H1 (cell line): Measurements from ENCODE around the gene SLC31A2. TPM values are rescaled to one million over a fixed set of nuclear protein-coding genes. Genes with fewer than 3 reads are reported as not detected.

ENCODE experiments used
- CTCF ChIA-PET: fragments of 300-600 bp; sonication (Branson Sonifier 250); formaldehyde crosslinking; loops from one replicate; lab custom pipeline; 2021; ENCODE audit not compliant: partially characterized antibody; lab: Charles Lee
- POLR2A ChIA-PET: fragments of 300-600 bp; sonication (Branson Sonifier 250); formaldehyde crosslinking; loops from one replicate; lab custom pipeline; 2021; ENCODE audit warnings: inconsistent platforms; ENCODE audit not compliant: partially characterized antibody; lab: Charles Lee
- DNase-seq, 2 experiments: peaks; one replicate each; pipeline versions ENCODE4 v3.0.0 to v3.0.0-alpha.2; 2010 to 2022; ENCODE audit warnings: low spot score in 2 of 2, low read depth in 1 of 2, mixed read lengths in 1 of 2
- FAIRE-seq: peaks from 2 replicates; lab custom pipeline; 2011; peaks lifted over from hg19 to GRCh38; lab: Jason Lieb, UNC
- H2AFZ ChIP-seq: 2 replicates; pipeline ENCODE4 v1.8.1; 2012; ENCODE audit warnings: low read length, inconsistent platforms
- H2AK5ac ChIP-seq: 2 replicates; pipeline ENCODE4 v1.6.1; 2013; ENCODE audit warnings: low read depth, low read length
- H2BK120ac ChIP-seq: replicated peaks from 2 replicates; pipeline ENCODE3; 2013; ENCODE audit warnings: low read depth, low read length, inconsistent platforms
- H2BK12ac ChIP-seq: 2 replicates; pipeline ENCODE4 v1.6.1; 2013; ENCODE audit warnings: low read depth, low read length
- H2BK15ac ChIP-seq: 2 replicates; pipeline ENCODE4 v1.6.1; 2013; ENCODE audit warnings: low read length
- H2BK20ac ChIP-seq: 2 replicates; pipeline ENCODE4 v1.6.1; 2013; ENCODE audit warnings: low read length
- H2BK5ac ChIP-seq: 2 replicates; pipeline ENCODE4 v1.6.1; 2013; ENCODE audit warnings: low read depth, low read length
- H3K14ac ChIP-seq: 2 replicates; pipeline ENCODE4 v1.6.1; 2013; ENCODE audit warnings: inconsistent platforms; ENCODE audit not compliant: insufficient read length
- H3K18ac ChIP-seq: 2 replicates; pipeline ENCODE4 v1.6.1; 2013; ENCODE audit warnings: low read length; ENCODE audit errors: extremely low read depth
- H3K23ac ChIP-seq: 2 replicates; pipeline ENCODE4 v1.6.1; 2013; ENCODE audit warnings: inconsistent platforms; ENCODE audit not compliant: insufficient read length
- H3K23me2 ChIP-seq: 2 replicates; pipeline ENCODE4 v1.6.1; 2013; ENCODE audit warnings: low read depth, low read length
- H3K27ac ChIP-seq: 2 replicates; pipeline ENCODE4 v1.6.1; 2011; ENCODE audit warnings: low read depth, low read length, inconsistent platforms
- H3K27me3 ChIP-seq, 4 experiments: replicated peaks in 1 of 4; 1 replicate in 1 of 4; 2 replicates in 3 of 4; pipeline versions ENCODE4 v1.6.1 to v1.8.1; 2011 to 2013; ENCODE audit warnings: low read length in 3 of 4, mild to moderate bottlenecking in 3 of 4, inconsistent platforms in 2 of 4, mixed read lengths in 2 of 4, moderate library complexity in 1 of 4; ENCODE audit not compliant: control insufficient read depth in 3 of 4, insufficient read depth in 3 of 4; ENCODE audit errors: extremely low read depth in 1 of 4
- H3K36me3 ChIP-seq, 4 experiments: 2 replicates each; pipeline versions ENCODE4 v1.6.1 to v1.8.1; 2011 to 2013; ENCODE audit warnings: mild to moderate bottlenecking in 4 of 4, low read length in 3 of 4, moderate library complexity in 2 of 4, control low read depth in 1 of 4, inconsistent platforms in 1 of 4; ENCODE audit not compliant: insufficient read depth in 4 of 4, control insufficient read depth in 2 of 4
- H3K4ac ChIP-seq: replicated peaks from 2 replicates; pipeline ENCODE3; 2013; ENCODE audit warnings: low read length, low read depth, mixed read lengths, inconsistent platforms; ENCODE audit not compliant: insufficient read length
- H3K4me1 ChIP-seq, 4 experiments: replicated peaks in 1 of 4; 1 replicate in 1 of 4; 2 replicates in 3 of 4; pipeline versions ENCODE4 v1.6.1 to v1.8.1; 2011 to 2013; ENCODE audit warnings: low read length in 3 of 4, inconsistent platforms in 2 of 4, mixed read lengths in 1 of 4; ENCODE audit not compliant: insufficient read depth in 4 of 4, control insufficient read depth in 3 of 4
- H3K4me2 ChIP-seq, 2 experiments: 2 replicates each; pipeline versions ENCODE4 v1.6.1 to v1.8.1; 2011 to 2013; ENCODE audit warnings: low read depth in 2 of 2, low read length in 2 of 2, control low read depth in 1 of 2, inconsistent platforms in 1 of 2, mild to moderate bottlenecking in 1 of 2; ENCODE audit not compliant: insufficient read depth in 1 of 2
- H3K4me3 ChIP-seq, 4 experiments: fragments of 200-600, 300-600 bp in 1 of 4; sonication (generic), shearing (Covaris generic), sonication (Bioruptor Twin) in 1 of 4; 2 replicates each; pipeline versions ENCODE4 v1.5.1 to v1.8.1; 2011 to 2016; ENCODE audit warnings: low read length in 4 of 4, low read depth in 3 of 4, control low read depth in 2 of 4, inconsistent platforms in 2 of 4, mild to moderate bottlenecking in 2 of 4, mixed read lengths in 1 of 4, moderate library complexity in 1 of 4; ENCODE audit not compliant: insufficient read depth in 2 of 4; ENCODE audit errors: extremely low read depth in 1 of 4
- H3K56ac ChIP-seq: replicated peaks from 2 replicates; pipeline ENCODE3; 2013; ENCODE audit warnings: low read depth, mild to moderate bottlenecking, mixed read lengths, low read length, inconsistent platforms; ENCODE audit not compliant: insufficient read length
- H3K79me1 ChIP-seq: 2 replicates; pipeline ENCODE4 v1.6.1; 2013; ENCODE audit warnings: low read depth, low read length, control low read depth
- H3K79me2 ChIP-seq, 2 experiments: 2 replicates each; pipeline versions ENCODE4 v1.6.1 to v1.8.1; 2012 to 2013; ENCODE audit warnings: low read length in 2 of 2, mild to moderate bottlenecking in 2 of 2, inconsistent platforms in 1 of 2; ENCODE audit not compliant: insufficient read depth in 2 of 2, control insufficient read depth in 1 of 2
- H3K9ac ChIP-seq, 4 experiments: replicated peaks in 1 of 4; 1 replicate in 1 of 4; 2 replicates in 3 of 4; pipeline versions ENCODE4 v1.6.1 to v1.8.1; 2011 to 2013; ENCODE audit warnings: low read depth in 3 of 4, low read length in 3 of 4, control low read depth in 2 of 4, mild to moderate bottlenecking in 2 of 4, moderate library complexity in 2 of 4, inconsistent platforms in 1 of 4; ENCODE audit errors: extremely low read depth in 1 of 4
- H3K9me3 ChIP-seq, 2 experiments: 2 replicates each; pipeline versions ENCODE4 v1.6.1 to v1.8.1; 2012 to 2013; ENCODE audit warnings: mild to moderate bottlenecking in 2 of 2, moderate library complexity in 2 of 2, control low read depth in 1 of 2, inconsistent platforms in 1 of 2, low read depth in 1 of 2, low read length in 1 of 2, mixed read lengths in 1 of 2; ENCODE audit not compliant: insufficient read depth in 2 of 2
- H4K20me1 ChIP-seq, 2 experiments: replicated peaks in 1 of 2; 2 replicates each; pipeline versions ENCODE3 to v1.8.1; 2011 to 2013; ENCODE audit warnings: inconsistent platforms in 2 of 2, low read length in 2 of 2, mild to moderate bottlenecking in 1 of 2; ENCODE audit not compliant: insufficient read depth in 2 of 2, control insufficient read depth in 1 of 2
- H4K5ac ChIP-seq: 2 replicates; pipeline ENCODE4 v1.6.1; 2013; ENCODE audit warnings: low read length, low read depth, mixed read lengths, inconsistent platforms; ENCODE audit not compliant: insufficient read length
- H4K8ac ChIP-seq: 2 replicates; pipeline ENCODE4 v1.8.0; 2013; ENCODE audit warnings: mild to moderate bottlenecking, moderate library complexity, low read length, inconsistent platforms; ENCODE audit not compliant: insufficient read depth; ENCODE audit errors: extremely low read depth
- H4K91ac ChIP-seq: replicated peaks from 2 replicates; pipeline ENCODE3; 2013; ENCODE audit warnings: low read length, mixed read lengths, inconsistent platforms; ENCODE audit not compliant: insufficient read length
- BACH1 ChIP-seq: IDR thresholded peaks from 2 replicates; pipeline ENCODE4 v1.6.1; 2012; ENCODE audit warnings: low read length, improper control_type of control experiment
- KDM1A ChIP-seq: fragments of 200-600, 300-600 bp; sonication (generic); IDR thresholded peaks from 2 replicates; pipeline ENCODE4 v1.7.1; 2016; ENCODE audit warnings: mild to moderate bottlenecking, low read length, borderline replicate concordance
- MAX ChIP-seq: IDR thresholded peaks from 2 replicates; pipeline ENCODE4 v1.6.1; 2012; ENCODE audit warnings: inconsistent platforms
- PHF8 ChIP-seq: fragments of 200-600 bp; sonication (generic); conservative IDR thresholded peaks from 2 replicates; pipeline ENCODE4 v1.7.1; 2012; ENCODE audit warnings: low read depth, mild to moderate bottlenecking, inconsistent platforms, low read length, moderate library complexity
- RBBP5 ChIP-seq: IDR thresholded peaks from 2 replicates; pipeline ENCODE4 v1.7.1; 2012; ENCODE audit warnings: low read depth, mild to moderate bottlenecking, inconsistent platforms, low read length, moderate library complexity, borderline replicate concordance
- RFX5 ChIP-seq: IDR thresholded peaks from 2 replicates; pipeline ENCODE4 v1.6.1; 2011; ENCODE audit warnings: low read depth, low read length, improper control_type of control experiment, borderline replicate concordance
- SP1 ChIP-seq: IDR thresholded peaks from 2 replicates; pipeline ENCODE4 v1.6.1; 2011; ENCODE audit warnings: low read depth, low read length
- SUZ12 ChIP-seq: fragments of 200-600 bp; sonication (generic); IDR thresholded peaks from 2 replicates; pipeline ENCODE4 v1.6.1; 2012; ENCODE audit warnings: mild to moderate bottlenecking, inconsistent platforms, low read length, moderate library complexity, mixed read lengths
- TAF1 ChIP-seq: IDR thresholded peaks from 2 replicates; pipeline ENCODE4 v1.6.1; 2011; ENCODE audit warnings: mild to moderate bottlenecking, low read depth, low read length
- TAF7 ChIP-seq: optimal IDR thresholded peaks from 2 replicates; pipeline ENCODE3; 2011; ENCODE audit warnings: low read depth, mild to moderate bottlenecking, inconsistent platforms, low read length, moderate library complexity, borderline replicate concordance
- TBP ChIP-seq: IDR thresholded peaks from 2 replicates; pipeline ENCODE4 v1.6.1; 2011; ENCODE audit warnings: low read depth, low read length, improper control_type of control experiment
- USF2 ChIP-seq: IDR thresholded peaks from 2 replicates; pipeline ENCODE4 v1.6.1; 2011; ENCODE audit warnings: low read length, improper control_type of control experiment
- WGBS, 2 experiments: shearing (Covaris generic) in 1 of 2; methylation state at CpG; one replicate each; pipeline versions ENCODE4 v1.1.6 to v1.1.7; 2013 to 2015; ENCODE audit warnings: low lambda C conversion rate in 2 of 2, mixed read lengths in 2 of 2, inconsistent platforms in 1 of 2, low coverage in 1 of 2, missing lambda C conversion rate in 1 of 2; ENCODE audit not compliant: insufficient replicate concordance in 2 of 2, insufficient coverage in 1 of 2, insufficient read length in 1 of 2; ENCODE audit errors: extremely low coverage in 1 of 2, missing lambda C conversion rate in 1 of 2; 5-methylcytosine and 5-hydroxymethylcytosine counted together
- polyA plus RNA-seq, 7 experiments: library from polyadenylated mRNA; depleted of rRNA in 3 of 7; stranded (reverse) in 5 of 7; unstranded in 2 of 7; fragments of >200 nt in 5 of 7; fragments of 200-250 nt in 2 of 7; gene quantifications; 1 replicate in 5 of 7; 2 replicates in 1 of 7; 4 replicates in 1 of 7; pipeline versions ENCODE4 v1.2.1 to v1.2.3, GENCODE V29; 2011 to 2013; ENCODE audit warnings: missing spikeins in 2 of 7, mixed read lengths in 2 of 7
- total RNA-seq: library from RNA; stranded (reverse); fragmentation: NEBNext Ultra II Directional; extraction: Animal tissue kit (Norgen Biotek cat#: 25700); gene quantifications from 2 replicates; pipeline ENCODE4 v1.2.1, GENCODE V29; 2021

The SLC31A2 gene
- total and polyA plus RNA-seq, 2 of the 8 experiments (the other 6 are each of a cell fraction or from before 2014, with no cell fraction given), result 2.0 to 2.9 TPM

- H2BK5ac ChIP-seq, result no peak overlapping the region
- ChIA-PET POLR2A (interaction anchor here (1.3 kb wide), 1 partner anchor 17 kb away, joined by 3 read pairs; no protein-coding TSS in a partner anchor), CTCF (interaction anchor here (0.6 to 4.7 kb wide), 3 partner anchors 17 to 728 kb away, joined by 5 to 17 read pairs (median 7); partner anchors contain the start of genes FKBP15 and SLC31A1)
- no peak overlapping the region for H3K23ac ChIP-seq
- H3K4me3 ChIP-seq, result no peak overlapping the region
- WGBS, 2 experiments, result 87% methylated on average over 8 of the region's 8 CpGs; no CpG with 5 or more reads in 1 of the 2 experiments
- no peak overlapping the region for H3K27ac ChIP-seq
- no peaks in the 10 kb centered on the region for H3K79me1 ChIP-seq
- H4K8ac ChIP-seq, result no peak overlapping the region
- H3K9ac ChIP-seq, result no peak overlapping the region
- no peak overlapping the region for H2BK15ac ChIP-seq
- no peak overlapping the region for H2AFZ ChIP-seq
- no peak overlapping the region for H3K4ac ChIP-seq
- no peaks in the 10 kb centered on the region for H3K4me1 ChIP-seq
- H3K79me2 ChIP-seq, result no peaks in the 10 kb centered on the region
- no peak overlapping the region for H3K18ac ChIP-seq
- H3K23me2 ChIP-seq, result peaks cover 5% of the 10 kb centered on the region
- H3K9me3 ChIP-seq, result no peaks in the 10 kb centered on the region
- H3K27me3 ChIP-seq, result peaks cover 0 to 10% (median 7%) of the 10 kb centered on the region in 4 experiments; a peak in 5 of 7 replicates
- no peaks in the 10 kb centered on the region for H3K36me3 ChIP-seq
- H4K91ac ChIP-seq, result no peak overlapping the region
- H2BK20ac ChIP-seq, result no peak overlapping the region
- H2BK120ac ChIP-seq, result no peak overlapping the region
- H4K5ac ChIP-seq, result no peak overlapping the region
- no peaks in the 10 kb centered on the region for H4K20me1 ChIP-seq
- no peak for DNase-seq
- H3K56ac ChIP-seq, result no peak overlapping the region
- no peak for FAIRE-seq
- H3K4me2 ChIP-seq, result no peak overlapping the region
- no peak overlapping the region for H2BK12ac ChIP-seq
- H3K14ac ChIP-seq, result no peak overlapping the region
- no peak overlapping the region for H2AK5ac ChIP-seq
- no peak for TF ChIP-seq TAF7
- TF ChIP-seq USF2, result no peak
- TF ChIP-seq PHF8, result no peak
- TF ChIP-seq SUZ12, result no peak
- TF ChIP-seq TAF1, result no peak
- no peak for TF ChIP-seq SP1
- no peak for TF ChIP-seq RFX5
- TF ChIP-seq BACH1, result no peak
- TF ChIP-seq KDM1A, result no peak
- TF ChIP-seq RBBP5, result no peak
- no peak for TF ChIP-seq TBP
- no peak for TF ChIP-seq MAX
Measured at GRCh38 chr9:113148781-113149510, 1.9 kb upstream of the SLC31A2 start.
